Transverse colon (tissue), 4 donors: ENCODE results near the gene HECTD4. TPM values are rescaled to one million over a fixed set of nuclear protein-coding genes. Genes with fewer than 3 reads are reported as not detected.

Experiments
- DNase-seq: peaks from one replicate; pipeline ENCODE4 v3.0.0-alpha.2; 2019
- H3K27ac ChIP-seq, 4 donors: fragments of 200-600 bp; sonication (generic); 2 replicates each; pipeline ENCODE4 v1.5.1; 2016 to 2018; ENCODE audit warnings: inconsistent platforms in 4 of 4
- H3K27me3 ChIP-seq: fragments of 200-600 bp; sonication (generic); 2 replicates; pipeline ENCODE4 v1.5.1; 2017; ENCODE audit warnings: inconsistent platforms
- H3K36me3 ChIP-seq, 4 donors: fragments of 200-600 bp; sonication (generic); 2 replicates each; pipeline ENCODE4 v1.5.1; 2017 to 2019; ENCODE audit warnings: inconsistent platforms in 4 of 4
- H3K4me1 ChIP-seq, 4 donors: fragments of 200-600 bp; sonication (generic); 2 replicates each; pipeline ENCODE4 v1.5.1; 2017 to 2020; ENCODE audit warnings: inconsistent platforms in 4 of 4
- H3K4me3 ChIP-seq, 4 donors: fragments of 200-600 bp; sonication (generic); 1 replicate in 1 of 4; 2 replicates in 3 of 4; pipeline versions ENCODE4 v1.5.1 to v1.6.1; 2017 to 2019; ENCODE audit warnings: inconsistent platforms in 4 of 4
- H3K9me3 ChIP-seq, 2 donors: fragments of 200-600 bp; sonication (generic); 2 replicates each; pipeline ENCODE4 v1.5.1; 2017 to 2019; ENCODE audit warnings: inconsistent platforms in 2 of 2
- EP300 ChIP-seq: sonication (generic); formaldehyde crosslinking; IDR thresholded peaks from one replicate; pipeline ENCODE4 v1.6.1; 2017; ENCODE audit warnings: antibody characterized with exemption, low read depth
- POLR2A ChIP-seq: fragments of 450-650 bp; IDR thresholded peaks from one replicate; pipeline ENCODE4 v1.6.1; 2016; ENCODE audit warnings: antibody characterized with exemption, mild to moderate bottlenecking, moderate library complexity
- POLR2AphosphoS5 ChIP-seq, 3 donors: sonication (generic); formaldehyde crosslinking; IDR thresholded peaks; one replicate each; pipeline ENCODE4 v1.6.1; 2016; ENCODE audit warnings: antibody characterized with exemption in 3 of 3
- WGBS, 2 donors: methylation state at CpG; one replicate each; pipeline ENCODE4 v1.1.5; 2018; ENCODE audit warnings: low coverage in 1 of 2; 5-methylcytosine and 5-hydroxymethylcytosine counted together
- in situ Hi-C, 4 donors: fragments of 200-750 bp; cut with MboI; loops; one replicate each; pipeline versions ENCODE4 v1.15.0 to v1.15.1; 2017; ENCODE audit warnings: low sequenced_read_pairs in 3 of 4, low pct_ligation_motif_present in 1 of 4, low pct_unique_long_range_greater_than_20kb in 1 of 4
- intact Hi-C: fragments of 100-400 bp; cut with DNase I; formaldehyde crosslinking; loops from one replicate; pipeline ENCODE4 v1.15.1; 2023; ENCODE audit warnings: low total_unique reads
- total RNA-seq, 4 donors: library from RNA; depleted of rRNA; stranded (reverse); fragments of >200 nt; gene quantifications; one replicate each; pipeline ENCODE4 v1.1.0, GENCODE V29; 2016
- TF ChIP-seq, protein P1 (sequence below), 5 experiments: fragments of 200-600 bp in 3 of 5; fragments of 450-650 bp in 2 of 5; sonication (generic) in 3 of 5; IDR thresholded peaks; 1 replicate in 2 of 5; 2 replicates in 3 of 5; pipeline ENCODE4 v1.5.1; 2016 to 2017; ENCODE audit warnings: antibody characterized with exemption in 5 of 5, inconsistent platforms in 3 of 5, mild to moderate bottlenecking in 2 of 5, moderate library complexity in 1 of 5

Gene HECTD4
- total RNA-seq, 4 donors from 2014 or later = 52.6 to 171 (median 121) TPM

DNA sequence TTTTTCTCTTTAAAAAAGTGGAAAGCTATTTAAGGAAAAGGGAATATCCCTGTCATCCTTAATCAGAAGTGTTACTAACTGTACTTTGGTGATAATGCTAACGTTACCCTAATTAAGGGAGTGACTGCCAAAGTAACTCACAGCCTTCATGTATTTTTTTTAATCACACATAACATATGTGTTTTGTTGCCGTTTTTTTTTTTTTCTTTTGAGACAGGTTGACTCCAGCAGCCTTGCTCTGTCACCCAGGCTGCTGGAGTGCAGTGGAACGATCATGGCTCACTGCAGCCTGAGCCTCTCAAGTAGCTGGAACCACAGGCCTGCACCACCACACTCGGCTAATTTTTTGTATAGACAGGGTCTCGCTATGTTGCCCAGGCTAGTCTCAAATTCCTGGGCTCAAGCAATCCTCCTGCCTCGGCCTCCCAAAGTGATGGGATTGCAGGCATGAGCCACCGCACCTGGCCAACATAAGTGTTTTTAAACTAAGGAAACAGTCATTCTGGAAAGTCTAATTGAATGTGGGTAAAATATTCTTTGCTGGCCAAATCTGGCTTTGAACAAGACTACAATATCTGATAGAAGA lies 56.5 kb downstream of the HECTD4 start:
- no peak for TF ChIP-seq POLR2A
- TF ChIP-seq POLR2AphosphoS5 (IDR thresholded peaks at IDR 0.05) = no peak
- no peak for TF ChIP-seq EP300
- TF ChIP-seq, protein P1, sequence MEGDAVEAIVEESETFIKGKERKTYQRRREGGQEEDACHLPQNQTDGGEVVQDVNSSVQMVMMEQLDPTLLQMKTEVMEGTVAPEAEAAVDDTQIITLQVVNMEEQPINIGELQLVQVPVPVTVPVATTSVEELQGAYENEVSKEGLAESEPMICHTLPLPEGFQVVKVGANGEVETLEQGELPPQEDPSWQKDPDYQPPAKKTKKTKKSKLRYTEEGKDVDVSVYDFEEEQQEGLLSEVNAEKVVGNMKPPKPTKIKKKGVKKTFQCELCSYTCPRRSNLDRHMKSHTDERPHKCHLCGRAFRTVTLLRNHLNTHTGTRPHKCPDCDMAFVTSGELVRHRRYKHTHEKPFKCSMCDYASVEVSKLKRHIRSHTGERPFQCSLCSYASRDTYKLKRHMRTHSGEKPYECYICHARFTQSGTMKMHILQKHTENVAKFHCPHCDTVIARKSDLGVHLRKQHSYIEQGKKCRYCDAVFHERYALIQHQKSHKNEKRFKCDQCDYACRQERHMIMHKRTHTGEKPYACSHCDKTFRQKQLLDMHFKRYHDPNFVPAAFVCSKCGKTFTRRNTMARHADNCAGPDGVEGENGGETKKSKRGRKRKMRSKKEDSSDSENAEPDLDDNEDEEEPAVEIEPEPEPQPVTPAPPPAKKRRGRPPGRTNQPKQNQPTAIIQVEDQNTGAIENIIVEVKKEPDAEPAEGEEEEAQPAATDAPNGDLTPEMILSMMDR (IDR thresholded peaks at IDR 0.05) = no peak
- Histone ChIP-seq H3K27ac (no peak overlapping the region), H3K9me3 (no peaks in the 10 kb centered on the region), H3K4me3 (no peak overlapping the region), H3K4me1 (peaks cover 0 to 9% (median 0%) of the 10 kb centered on the region in 4 donors), H3K27me3 (no peaks in the 10 kb centered on the region), H3K36me3 (no peaks in the 10 kb centered on the region)
- 73 to 81% methylated on average over 5 to 7 of the region's 7 CpGs for WGBS, 2 donors
- DNase-seq = no peak
- intact Hi-C loops (no loop called here), in situ Hi-C loops (no loop called here)

DNA sequence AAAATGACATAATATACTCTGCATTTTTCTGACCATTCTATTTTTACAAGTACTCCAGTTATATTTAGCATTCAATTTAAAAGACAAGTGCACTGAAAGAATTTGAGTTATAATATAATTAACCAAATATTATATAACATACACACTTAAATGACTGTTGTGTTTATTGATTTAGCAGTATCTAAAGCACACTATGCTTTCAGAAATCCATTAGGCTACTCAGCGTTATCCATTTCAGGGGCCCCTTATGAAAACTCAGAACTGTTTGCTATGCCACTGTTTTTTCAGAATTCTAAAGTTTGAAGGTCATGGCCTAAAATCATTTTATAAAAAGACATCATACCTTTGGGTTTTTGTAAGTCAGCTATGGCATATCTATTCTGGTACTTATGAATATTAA lies 57.1 kb downstream of the HECTD4 start:
- 87 to 100% methylated on average over 1 of the region's 1 CpG for WGBS, 2 donors
- H3K27me3 ChIP-seq = no peaks in the 10 kb centered on the region
- DNase-seq = no peak
- TF ChIP-seq EP300 (no peak), POLR2A (no peak), POLR2AphosphoS5 (IDR thresholded peaks at IDR 0.05) (no peak)
- TF ChIP-seq, protein P1 (IDR thresholded peaks at IDR 0.05) = no peak
- in situ Hi-C loops (no loop called here), intact Hi-C loops (no loop called here)
- H3K27ac ChIP-seq = no peak overlapping the region
- H3K4me3 ChIP-seq = no peak overlapping the region
- H3K4me1 ChIP-seq = peaks cover 0 to 9% (median 0%) of the 10 kb centered on the region in 4 donors
- H3K36me3 ChIP-seq = no peaks in the 10 kb centered on the region
- no peaks in the 10 kb centered on the region for H3K9me3 ChIP-seq

DNA sequence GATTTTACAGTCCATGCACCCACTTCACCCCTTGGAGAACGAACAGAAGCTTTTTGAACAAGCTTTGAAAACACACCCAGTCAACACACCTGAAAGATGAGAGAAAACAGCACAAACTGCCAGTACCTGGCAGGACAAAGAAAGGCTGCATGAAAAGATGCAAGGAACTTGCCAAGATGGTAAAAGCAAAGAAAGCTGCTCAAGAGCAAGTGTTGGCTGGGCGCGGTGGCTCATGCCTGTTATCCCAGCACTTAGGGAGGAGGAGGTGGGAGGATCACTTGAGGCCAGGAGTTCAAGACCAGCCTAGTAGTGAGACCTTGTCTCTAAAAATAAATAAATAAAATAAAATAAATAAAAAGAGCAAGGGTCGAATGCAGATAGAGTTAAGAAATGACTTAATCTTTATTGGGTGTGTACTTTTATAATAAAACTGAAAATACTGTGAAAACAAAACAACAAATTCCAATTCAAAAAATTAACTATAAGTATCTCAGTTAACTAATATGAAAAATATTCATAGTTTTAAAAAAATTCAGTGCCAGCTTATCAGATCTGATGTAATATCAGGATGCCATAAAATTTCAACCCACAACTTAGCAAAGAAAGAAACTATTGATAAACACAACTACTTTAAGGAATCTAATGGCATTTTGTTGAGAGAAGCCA lies 59.2 kb downstream of the HECTD4 start:
- no peak for TF ChIP-seq POLR2A
- no peak for TF ChIP-seq EP300
- TF ChIP-seq, protein P1 (IDR thresholded peaks at IDR 0.05) = no peak
- no peak for TF ChIP-seq POLR2AphosphoS5 (IDR thresholded peaks at IDR 0.05)
- H3K4me1 ChIP-seq = peaks cover 0 to 5% (median 0%) of the 10 kb centered on the region in 4 donors
- no peak for DNase-seq

DNA sequence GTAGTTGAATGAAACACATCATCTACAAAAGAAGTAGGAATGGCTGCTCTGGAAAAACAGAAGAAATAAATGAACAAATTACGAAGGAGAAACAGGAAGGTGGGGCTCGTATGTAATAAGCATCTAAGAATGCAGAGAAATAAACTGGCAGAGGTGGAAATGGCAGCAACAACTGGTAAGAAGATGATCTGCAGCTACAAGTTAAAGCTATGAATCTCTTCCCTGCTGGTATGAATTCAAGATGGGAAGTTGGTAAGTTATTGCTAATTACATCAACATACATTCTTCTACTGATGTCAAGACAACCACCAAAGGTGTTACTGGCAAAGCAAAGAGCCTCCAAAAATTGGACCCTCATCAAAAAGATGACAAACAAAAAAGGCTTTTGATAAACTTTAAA lies 59.8 kb downstream of the HECTD4 start:
- in situ Hi-C loops = no loop called here
- Histone ChIP-seq H3K27ac (no peak overlapping the region), H3K4me1 (peaks cover 0 to 5% (median 0%) of the 10 kb centered on the region in 4 donors), H3K27me3 (no peaks in the 10 kb centered on the region), H3K9me3 (no peaks in the 10 kb centered on the region), H3K36me3 (no peaks in the 10 kb centered on the region), H3K4me3 (no peak overlapping the region)
- TF ChIP-seq POLR2A (no peak), POLR2AphosphoS5 (IDR thresholded peaks at IDR 0.05) (no peak), EP300 (no peak)
- TF ChIP-seq, protein P1 (IDR thresholded peaks at IDR 0.05) = no peak
- DNase-seq = no peak
- intact Hi-C loops = no loop called here
- WGBS, 2 donors = 57 to 70% methylated on average over 2 of the region's 2 CpGs

More for the DNA sequence above, 59.2 kb downstream of the HECTD4 start:
- 46 to 54% methylated on average over 4 of the region's 4 CpGs for WGBS, 2 donors
- intact Hi-C loops = no loop called here
- Histone ChIP-seq H3K27me3 (no peaks in the 10 kb centered on the region), H3K36me3 (no peaks in the 10 kb centered on the region), H3K9me3 (no peaks in the 10 kb centered on the region), H3K4me3 (no peak overlapping the region), H3K27ac (no peak overlapping the region)
- in situ Hi-C loops = no loop called here
